ENCODE data around the gene IGF2BP2. TPM values are rescaled to one million over a fixed set of nuclear protein-coding genes. Genes with fewer than 3 reads are reported as not detected.
"Not testable (repeated sequence)": the region's sequence is repeated elsewhere in the genome, so short reads cannot be mapped to it uniquely, and the experiment has no call there.

The IGF2BP2 gene
- total RNA-seq, 1 donor from 2014 or later, result 9.8 TPM

DNA sequence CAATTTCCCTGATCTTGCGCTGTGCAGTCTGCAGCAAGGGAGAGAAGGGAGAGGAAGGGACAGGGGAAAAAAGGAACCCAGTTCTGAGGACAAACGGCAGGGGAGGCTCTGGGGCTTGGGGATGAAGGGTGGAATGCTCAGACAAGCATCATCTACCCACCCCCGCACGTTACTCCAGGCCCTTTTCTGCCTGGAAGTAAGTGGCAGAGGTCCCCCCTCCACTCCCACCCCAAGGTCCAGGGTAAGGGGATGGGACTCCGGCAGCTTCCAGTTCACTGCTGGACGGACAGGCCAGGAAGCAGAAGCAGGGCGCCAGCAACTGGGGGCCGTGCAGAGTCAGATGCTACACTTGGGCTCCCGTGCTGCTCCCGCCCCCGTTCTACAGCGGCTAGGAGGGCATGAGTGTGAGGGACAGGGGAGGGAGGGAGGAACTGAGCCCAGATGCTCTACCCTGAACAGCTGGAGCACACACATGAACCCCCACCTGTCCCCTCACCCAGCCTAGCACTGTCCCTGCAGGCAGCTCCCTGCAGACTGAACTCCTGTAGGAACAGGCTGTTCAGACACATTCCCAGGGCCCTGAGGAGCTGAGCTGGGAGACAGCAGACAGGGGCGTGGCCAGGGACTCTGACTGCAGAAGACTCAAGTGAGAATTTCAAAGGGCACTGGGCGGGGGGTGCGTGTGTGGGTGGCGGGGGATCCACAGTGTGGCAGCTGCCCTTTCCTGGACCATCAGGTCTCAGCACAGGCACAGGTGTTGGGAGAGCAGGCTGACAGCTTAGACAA is 179.1 kb downstream of the IGF2BP2 start:
- intact Hi-C loops (cut with DNase I), result no loop called here
- Histone ChIP-seq H3K4me3 (no peak overlapping the region), H3K36me3 (peaks cover 0 to 9% of the 10 kb centered on the region in 2 donors), H3K27me3 (no peaks in the 10 kb centered on the region), H3K27ac (no peak overlapping the region), H3K4me1 (no peaks in the 10 kb centered on the region), H3K9me3 (no peaks in the 10 kb centered on the region)
- DNase-seq (ENCODE audit: extremely low spot score in 2 of 2), result peak in 1 of 2 donors; percentile 84
- TF ChIP-seq POLR2A (IDR thresholded peaks at IDR 0.05) (no peak), POLR2AphosphoS5 (IDR thresholded peaks at IDR 0.05; ENCODE audit: insufficient read depth in 1 of 2, low read depth in 1 of 2) (no peak)
- TF ChIP-seq, protein P1, sequence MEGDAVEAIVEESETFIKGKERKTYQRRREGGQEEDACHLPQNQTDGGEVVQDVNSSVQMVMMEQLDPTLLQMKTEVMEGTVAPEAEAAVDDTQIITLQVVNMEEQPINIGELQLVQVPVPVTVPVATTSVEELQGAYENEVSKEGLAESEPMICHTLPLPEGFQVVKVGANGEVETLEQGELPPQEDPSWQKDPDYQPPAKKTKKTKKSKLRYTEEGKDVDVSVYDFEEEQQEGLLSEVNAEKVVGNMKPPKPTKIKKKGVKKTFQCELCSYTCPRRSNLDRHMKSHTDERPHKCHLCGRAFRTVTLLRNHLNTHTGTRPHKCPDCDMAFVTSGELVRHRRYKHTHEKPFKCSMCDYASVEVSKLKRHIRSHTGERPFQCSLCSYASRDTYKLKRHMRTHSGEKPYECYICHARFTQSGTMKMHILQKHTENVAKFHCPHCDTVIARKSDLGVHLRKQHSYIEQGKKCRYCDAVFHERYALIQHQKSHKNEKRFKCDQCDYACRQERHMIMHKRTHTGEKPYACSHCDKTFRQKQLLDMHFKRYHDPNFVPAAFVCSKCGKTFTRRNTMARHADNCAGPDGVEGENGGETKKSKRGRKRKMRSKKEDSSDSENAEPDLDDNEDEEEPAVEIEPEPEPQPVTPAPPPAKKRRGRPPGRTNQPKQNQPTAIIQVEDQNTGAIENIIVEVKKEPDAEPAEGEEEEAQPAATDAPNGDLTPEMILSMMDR (IDR thresholded peaks at IDR 0.05), result no peak

DNA sequence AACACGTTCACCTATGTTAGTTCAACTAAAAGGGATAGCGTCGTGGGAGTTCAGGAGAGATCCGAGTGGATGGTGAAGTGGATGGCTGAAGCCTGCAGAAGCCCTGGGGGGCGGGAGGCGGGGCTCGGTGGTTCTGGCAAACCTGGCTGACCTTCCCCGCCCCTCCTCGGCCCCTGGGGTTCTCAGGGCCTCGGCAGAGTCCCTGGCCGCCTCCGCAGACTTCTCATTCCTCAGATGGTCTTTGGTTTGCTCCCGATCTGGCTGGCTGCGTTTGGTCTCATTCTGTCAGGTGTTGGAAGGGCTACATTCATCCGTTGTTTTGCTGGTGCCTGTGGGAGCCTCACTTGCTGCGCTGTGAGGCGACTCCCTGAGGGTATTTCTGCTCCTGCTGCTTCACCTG is 179.7 kb downstream of the IGF2BP2 start:
- H3K4me3 ChIP-seq; intact Hi-C loops (cut with DNase I); H3K27me3 ChIP-seq; H3K9me3 ChIP-seq; H3K27ac ChIP-seq; H3K4me1 ChIP-seq; H3K36me3 ChIP-seq: not testable (repeated sequence)
- DNase-seq (ENCODE audit: extremely low spot score in 2 of 2), result peak in 1 of 2 donors; percentile 49

DNA sequence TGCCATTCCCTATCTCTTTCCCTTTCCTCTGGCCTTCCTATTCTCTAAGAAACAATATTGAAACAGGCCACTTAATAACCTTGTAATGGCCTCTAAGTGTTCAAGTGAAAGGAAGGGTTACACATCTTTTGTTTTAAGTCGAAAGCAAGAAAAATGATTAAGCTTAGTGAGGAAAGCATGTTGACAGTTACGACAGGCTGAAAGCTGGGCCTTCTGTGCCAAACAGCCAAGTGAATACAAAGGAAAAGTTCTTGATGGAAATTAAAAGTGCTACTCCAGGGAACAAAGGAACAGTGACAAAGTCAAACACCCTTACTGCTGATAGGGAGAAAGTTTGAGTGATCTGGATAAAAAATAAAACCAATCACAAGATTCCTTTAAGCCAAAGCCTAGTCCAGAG is 184.5 kb downstream of the IGF2BP2 start:
- TF ChIP-seq POLR2AphosphoS5 (IDR thresholded peaks at IDR 0.05; ENCODE audit: insufficient read depth in 1 of 2, low read depth in 1 of 2) (no peak), POLR2A (IDR thresholded peaks at IDR 0.05) (no peak)
- TF ChIP-seq, protein P1 (IDR thresholded peaks at IDR 0.05), result no peak
- no peak overlapping the region for H3K27ac ChIP-seq

DNA sequence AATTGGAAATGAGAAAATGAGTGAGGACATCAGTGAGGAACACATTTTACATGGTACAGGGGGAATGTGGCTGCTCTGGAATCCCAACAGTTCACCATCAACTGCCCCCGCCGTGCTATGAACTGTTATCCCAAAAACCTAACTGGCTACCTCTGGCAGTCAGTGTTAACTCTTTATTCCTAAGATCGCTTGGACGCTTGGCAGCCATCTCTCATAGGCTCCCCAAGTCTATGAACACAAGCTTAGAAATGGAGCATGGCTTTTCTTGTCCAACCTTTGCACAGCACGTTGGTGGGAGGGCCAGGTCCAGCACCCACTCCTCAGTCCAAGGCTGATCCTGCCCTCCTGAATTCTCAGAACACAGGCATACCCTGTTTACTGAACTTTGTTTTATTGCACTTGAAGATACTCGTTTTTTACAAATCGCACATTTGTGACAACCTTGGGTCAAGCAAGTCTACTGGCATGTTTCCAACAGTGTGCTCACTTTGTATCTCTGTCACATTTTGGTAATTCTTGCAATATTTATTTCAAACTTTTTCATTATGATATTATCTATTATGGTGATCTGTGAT is 185.1 kb downstream of the IGF2BP2 start:
- intact Hi-C loops (cut with DNase I), result no loop called here
- H3K4me3 ChIP-seq, result no peak overlapping the region
- no peak for DNase-seq (ENCODE audit: extremely low spot score in 2 of 2)
- H3K4me1 ChIP-seq, result no peaks in the 10 kb centered on the region
- no peaks in the 10 kb centered on the region for H3K27me3 ChIP-seq
- no peaks in the 10 kb centered on the region for H3K9me3 ChIP-seq
- no peaks in the 10 kb centered on the region for H3K36me3 ChIP-seq
- TF ChIP-seq POLR2A (IDR thresholded peaks at IDR 0.05) (no peak), POLR2AphosphoS5 (IDR thresholded peaks at IDR 0.05; ENCODE audit: insufficient read depth in 1 of 2, low read depth in 1 of 2) (no peak)
- TF ChIP-seq, protein P1 (IDR thresholded peaks at IDR 0.05), result no peak
- no peak overlapping the region for H3K27ac ChIP-seq

More for the DNA sequence above, 184.5 kb downstream of the IGF2BP2 start:
- Histone ChIP-seq H3K9me3 (no peaks in the 10 kb centered on the region), H3K4me3 (no peak overlapping the region), H3K4me1 (no peaks in the 10 kb centered on the region), H3K27me3 (no peaks in the 10 kb centered on the region), H3K36me3 (no peaks in the 10 kb centered on the region)
- DNase-seq (ENCODE audit: extremely low spot score in 2 of 2), result no peak
- intact Hi-C loops (cut with DNase I), result no loop called here

DNA sequence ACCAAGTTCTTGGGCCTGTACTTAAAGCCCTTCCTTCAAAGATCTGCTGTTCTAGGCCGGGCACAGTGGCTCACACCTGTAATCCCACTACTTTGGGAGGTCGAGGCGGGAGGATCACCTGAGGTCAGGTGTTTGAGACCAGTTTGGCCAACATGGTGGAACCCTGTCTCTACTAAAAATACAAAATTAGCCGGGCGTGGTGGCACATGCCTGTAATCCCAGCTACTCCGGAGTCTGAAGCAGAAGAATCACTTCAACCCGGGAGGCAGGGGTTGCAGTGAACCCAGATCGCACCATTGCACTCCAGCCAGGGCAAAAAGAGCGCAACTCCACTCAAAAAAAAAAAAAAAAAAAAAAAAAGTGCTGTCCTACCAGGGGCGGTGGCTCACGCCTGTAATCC is 186.2 kb downstream of the IGF2BP2 start:
- H3K9me3 ChIP-seq; H3K4me3 ChIP-seq; DNase-seq (ENCODE audit: extremely low spot score in 2 of 2); H3K27ac ChIP-seq; H3K27me3 ChIP-seq; H3K4me1 ChIP-seq; intact Hi-C loops (cut with DNase I); H3K36me3 ChIP-seq: not testable (repeated sequence)

DNA sequence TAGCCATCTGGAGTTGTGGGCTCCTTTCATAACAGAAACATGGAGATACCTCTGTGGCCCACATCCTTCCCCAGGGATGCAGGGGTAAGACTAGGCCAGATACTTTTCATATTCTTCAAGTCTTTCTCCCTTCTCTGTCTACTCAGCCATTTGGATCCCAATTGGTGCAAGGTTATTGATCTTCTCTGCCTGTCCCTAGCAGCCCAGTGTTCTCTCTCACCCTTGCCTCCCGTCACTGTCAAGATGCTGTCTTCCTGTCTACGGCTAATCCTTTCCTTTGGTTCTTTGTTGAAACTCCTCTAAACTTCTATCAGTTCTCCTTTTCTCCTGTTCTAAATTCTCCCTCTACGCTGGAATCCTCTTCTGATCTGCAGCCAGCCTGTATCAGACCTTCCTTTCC is 187.5 kb downstream of the IGF2BP2 start:
- H3K27ac ChIP-seq, result no peak overlapping the region
- no peak for DNase-seq (ENCODE audit: extremely low spot score in 2 of 2)
- H3K36me3 ChIP-seq, result no peaks in the 10 kb centered on the region
- intact Hi-C loops (cut with DNase I), result no loop called here
- no peaks in the 10 kb centered on the region for H3K9me3 ChIP-seq
- no peaks in the 10 kb centered on the region for H3K27me3 ChIP-seq
- no peaks in the 10 kb centered on the region for H3K4me1 ChIP-seq
- TF ChIP-seq, protein P1 (IDR thresholded peaks at IDR 0.05), result no peak
- TF ChIP-seq POLR2A (IDR thresholded peaks at IDR 0.05) (no peak), POLR2AphosphoS5 (IDR thresholded peaks at IDR 0.05; ENCODE audit: insufficient read depth in 1 of 2, low read depth in 1 of 2) (no peak)
- no peak overlapping the region for H3K4me3 ChIP-seq
